Measurements from ENCODE around the gene CLASP1.

The CLASP1 gene

DNA sequence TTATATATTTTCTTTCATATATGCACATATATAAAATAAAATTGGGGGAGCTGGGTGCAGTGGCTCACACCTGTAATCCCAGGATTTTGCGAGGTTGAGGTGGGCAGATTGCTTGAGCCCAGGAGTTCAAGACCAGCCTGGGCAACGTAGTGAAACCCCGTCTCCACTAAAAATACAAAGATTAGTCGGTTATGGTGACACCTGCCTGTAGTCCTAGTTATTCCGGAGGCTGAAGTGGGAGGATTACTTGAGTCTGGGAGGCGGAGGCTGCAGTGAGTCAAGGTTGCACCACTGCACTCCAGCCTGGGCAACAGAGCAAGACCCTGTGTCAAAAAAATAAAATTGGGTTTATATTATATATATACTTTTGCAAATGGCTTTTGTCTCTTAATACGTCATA is 324.7 kb downstream of the CLASP1 start:
- TF ChIP-seq, protein P1, sequence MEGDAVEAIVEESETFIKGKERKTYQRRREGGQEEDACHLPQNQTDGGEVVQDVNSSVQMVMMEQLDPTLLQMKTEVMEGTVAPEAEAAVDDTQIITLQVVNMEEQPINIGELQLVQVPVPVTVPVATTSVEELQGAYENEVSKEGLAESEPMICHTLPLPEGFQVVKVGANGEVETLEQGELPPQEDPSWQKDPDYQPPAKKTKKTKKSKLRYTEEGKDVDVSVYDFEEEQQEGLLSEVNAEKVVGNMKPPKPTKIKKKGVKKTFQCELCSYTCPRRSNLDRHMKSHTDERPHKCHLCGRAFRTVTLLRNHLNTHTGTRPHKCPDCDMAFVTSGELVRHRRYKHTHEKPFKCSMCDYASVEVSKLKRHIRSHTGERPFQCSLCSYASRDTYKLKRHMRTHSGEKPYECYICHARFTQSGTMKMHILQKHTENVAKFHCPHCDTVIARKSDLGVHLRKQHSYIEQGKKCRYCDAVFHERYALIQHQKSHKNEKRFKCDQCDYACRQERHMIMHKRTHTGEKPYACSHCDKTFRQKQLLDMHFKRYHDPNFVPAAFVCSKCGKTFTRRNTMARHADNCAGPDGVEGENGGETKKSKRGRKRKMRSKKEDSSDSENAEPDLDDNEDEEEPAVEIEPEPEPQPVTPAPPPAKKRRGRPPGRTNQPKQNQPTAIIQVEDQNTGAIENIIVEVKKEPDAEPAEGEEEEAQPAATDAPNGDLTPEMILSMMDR (IDR thresholded peaks at IDR 0.05; ENCODE audit: low read length), result no peak
- TF ChIP-seq EZH2 (IDR thresholded peaks at IDR 0.05; ENCODE audit: borderline replicate concordance, low read length), result no peak
- H3K36me3 ChIP-seq (ENCODE audit: insufficient read depth, low read length), result no peaks in the 10 kb centered on the region
- H3K9me2 ChIP-seq (ENCODE audit: low read depth, low read length), result no peaks in the 10 kb centered on the region
- H3K27ac ChIP-seq (ENCODE audit: low read depth, low read length, poor library complexity, severe bottlenecking), result no peak overlapping the region
- no peaks in the 10 kb centered on the region for H4K20me1 ChIP-seq (ENCODE audit: insufficient read depth, low read length)
- H3K4me2 ChIP-seq (ENCODE audit: low read length), result no peak overlapping the region
- H3K9ac ChIP-seq (ENCODE audit: low read length), result no peak overlapping the region
- H3K4me3 ChIP-seq (ENCODE audit: low read depth, low read length, poor library complexity, severe bottlenecking), result no peak overlapping the region
- no peaks in the 10 kb centered on the region for H3K79me2 ChIP-seq (ENCODE audit: insufficient read depth, low read length)
- H3K9me3 ChIP-seq (ENCODE audit: low read length), result no peaks in the 10 kb centered on the region
- no peaks in the 10 kb centered on the region for H3K4me1 ChIP-seq (ENCODE audit: insufficient read depth, low read length, severe bottlenecking)
- H3F3A ChIP-seq (ENCODE audit: insufficient read depth, low read length), result no peaks in the 10 kb centered on the region
- no peak overlapping the region for H2AFZ ChIP-seq (ENCODE audit: low read length)
- no peaks in the 10 kb centered on the region for H3K27me3 ChIP-seq (ENCODE audit: insufficient read depth, low read length)

DNA sequence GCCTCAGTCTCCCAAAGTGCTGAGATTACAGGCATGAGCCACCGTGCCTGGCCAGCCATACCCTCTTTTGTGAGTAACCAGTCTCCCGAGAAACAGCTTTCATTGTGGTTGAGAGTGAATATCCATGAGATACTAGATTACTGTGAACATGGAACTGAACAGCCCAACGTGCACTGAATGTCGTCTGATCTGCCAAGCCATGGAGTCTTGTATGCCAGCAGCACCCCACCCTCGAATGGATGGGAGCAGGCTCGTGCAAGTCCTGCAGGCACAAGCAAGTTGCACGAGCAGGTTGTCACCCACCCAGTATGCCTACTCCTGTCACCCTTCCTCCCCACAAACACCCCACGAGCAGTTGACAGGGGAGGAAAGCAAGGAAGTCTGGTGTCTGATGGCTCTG is 327.8 kb downstream of the CLASP1 start:
- H4K20me1 ChIP-seq (ENCODE audit: insufficient read depth, low read length), result no peaks in the 10 kb centered on the region
- no peaks in the 10 kb centered on the region for H3F3A ChIP-seq (ENCODE audit: insufficient read depth, low read length)
- H3K27ac ChIP-seq (ENCODE audit: low read depth, low read length, poor library complexity, severe bottlenecking), result no peak overlapping the region
- H3K9me3 ChIP-seq (ENCODE audit: low read length), result no peaks in the 10 kb centered on the region
- no peak overlapping the region for H2AFZ ChIP-seq (ENCODE audit: low read length)
- H3K9ac ChIP-seq (ENCODE audit: low read length), result no peak overlapping the region
- TF ChIP-seq, protein P1 (IDR thresholded peaks at IDR 0.05; ENCODE audit: low read length), result no peak
- TF ChIP-seq EZH2 (IDR thresholded peaks at IDR 0.05; ENCODE audit: borderline replicate concordance, low read length), result no peak
- H3K79me2 ChIP-seq (ENCODE audit: insufficient read depth, low read length), result no peaks in the 10 kb centered on the region
- H3K9me2 ChIP-seq (ENCODE audit: low read depth, low read length), result no peaks in the 10 kb centered on the region
- no peak overlapping the region for H3K4me2 ChIP-seq (ENCODE audit: low read length)
- H3K27me3 ChIP-seq (ENCODE audit: insufficient read depth, low read length), result no peaks in the 10 kb centered on the region
- no peak overlapping the region for H3K4me3 ChIP-seq (ENCODE audit: low read depth, low read length, poor library complexity, severe bottlenecking)
- no peaks in the 10 kb centered on the region for H3K36me3 ChIP-seq (ENCODE audit: insufficient read depth, low read length)
- no peaks in the 10 kb centered on the region for H3K4me1 ChIP-seq (ENCODE audit: insufficient read depth, low read length, severe bottlenecking)

DNA sequence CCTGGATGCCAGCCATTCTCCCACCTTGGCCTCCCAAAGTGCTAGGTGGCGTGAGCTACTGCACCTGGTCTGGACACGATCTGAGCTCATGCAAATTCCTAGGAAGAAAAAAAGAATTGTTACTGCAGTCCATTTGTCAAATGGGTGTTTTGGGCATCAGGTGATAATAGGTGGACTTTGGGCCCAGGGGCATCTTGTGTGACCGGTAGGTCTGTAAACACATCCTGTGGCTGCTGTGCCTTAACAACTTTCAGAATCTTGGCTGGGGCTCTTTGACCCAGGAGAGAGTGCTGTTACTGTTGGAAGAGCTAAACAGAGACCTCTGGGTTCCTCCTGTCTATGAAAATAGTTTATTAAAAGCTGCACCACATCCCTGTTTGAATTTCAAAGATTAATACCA is 329.3 kb downstream of the CLASP1 start:
- Histone ChIP-seq H3K4me1 (ENCODE audit: insufficient read depth, low read length, severe bottlenecking) (no peaks in the 10 kb centered on the region), H3K4me2 (ENCODE audit: low read length) (no peak overlapping the region), H3K36me3 (ENCODE audit: insufficient read depth, low read length) (no peaks in the 10 kb centered on the region), H3K27me3 (ENCODE audit: insufficient read depth, low read length) (no peaks in the 10 kb centered on the region), H3K9ac (ENCODE audit: low read length) (no peak overlapping the region), H3K79me2 (ENCODE audit: insufficient read depth, low read length) (no peaks in the 10 kb centered on the region), H2AFZ (ENCODE audit: low read length) (no peak overlapping the region), H3F3A (ENCODE audit: insufficient read depth, low read length) (no peaks in the 10 kb centered on the region), H3K27ac (ENCODE audit: low read depth, low read length, poor library complexity, severe bottlenecking) (no peak overlapping the region), H4K20me1 (ENCODE audit: insufficient read depth, low read length) (no peaks in the 10 kb centered on the region), H3K9me2 (ENCODE audit: low read depth, low read length) (no peaks in the 10 kb centered on the region), H3K4me3 (ENCODE audit: low read depth, low read length, poor library complexity, severe bottlenecking) (no peak overlapping the region), H3K9me3 (ENCODE audit: low read length) (no peaks in the 10 kb centered on the region)
- TF ChIP-seq, protein P1 (IDR thresholded peaks at IDR 0.05; ENCODE audit: low read length), result no peak
- TF ChIP-seq EZH2 (IDR thresholded peaks at IDR 0.05; ENCODE audit: borderline replicate concordance, low read length), result no peak

All from OCI-LY1 (cell line).